ENCODE data around the gene PLEKHA1.

The PLEKHA1 gene

GRCh38 chr10:122379041-122379440 lies 4.5 kb downstream of the PLEKHA1 start:
- no peak for DNase-seq (ENCODE audit: low read depth)

GRCh38 chr10:122379537-122379936 lies 5.0 kb downstream of the PLEKHA1 start:
- DNase-seq (ENCODE audit: low read depth), result no peak

GRCh38 chr10:122380703-122381102 lies 6.2 kb downstream of the PLEKHA1 start:
- no peak for DNase-seq (ENCODE audit: low read depth)

GRCh38 chr10:122381680-122382079 lies 7.2 kb downstream of the PLEKHA1 start:
- DNase-seq (ENCODE audit: low read depth), result no peak

GRCh38 chr10:122386514-122386913 lies 12.0 kb downstream of the PLEKHA1 start:
- DNase-seq (ENCODE audit: low read depth), result no peak

GRCh38 chr10:122387572-122387971 lies 13.1 kb downstream of the PLEKHA1 start:
- no peak for DNase-seq (ENCODE audit: low read depth)

GRCh38 chr10:122388287-122388997 lies 13.9 kb downstream of the PLEKHA1 start:
- DNase-seq (ENCODE audit: low read depth), result no peak

GRCh38 chr10:122390271-122390670 lies 15.8 kb downstream of the PLEKHA1 start:
- no peak for DNase-seq (ENCODE audit: low read depth)

- DNase-seq (ENCODE audit: low read depth), result no peak
Measured at GRCh38 chr10:122390679-122391078, 16.2 kb downstream of the PLEKHA1 start.

- DNase-seq (ENCODE audit: low read depth), result no peak
Measured at GRCh38 chr10:122391875-122392274, 17.4 kb downstream of the PLEKHA1 start.

GRCh38 chr10:122392835-122393234 lies 18.3 kb downstream of the PLEKHA1 start:
- DNase-seq (ENCODE audit: low read depth), result no peak

- no peak for DNase-seq (ENCODE audit: low read depth)
Measured at GRCh38 chr10:122393288-122393687, 18.8 kb downstream of the PLEKHA1 start.

- no peak for DNase-seq (ENCODE audit: low read depth)
Measured at GRCh38 chr10:122402548-122403131, 28.1 kb downstream of the PLEKHA1 start.

GRCh38 chr10:122404576-122404975 lies 30.1 kb downstream of the PLEKHA1 start:
- no peak for DNase-seq (ENCODE audit: low read depth)

- DNase-seq (ENCODE audit: low read depth), result peak; percentile 23
Measured at GRCh38 chr10:122407375-122408125, 33.0 kb downstream of the PLEKHA1 start.

- no peak for DNase-seq (ENCODE audit: low read depth)
Measured at GRCh38 chr10:122413327-122413726, 38.8 kb downstream of the PLEKHA1 start.

- DNase-seq (ENCODE audit: low read depth), result no peak
Measured at GRCh38 chr10:122417667-122418066, 43.2 kb downstream of the PLEKHA1 start.

GRCh38 chr10:122419016-122419415 lies 44.5 kb downstream of the PLEKHA1 start:
- DNase-seq (ENCODE audit: low read depth), result no peak

- no peak for DNase-seq (ENCODE audit: low read depth)
Measured at GRCh38 chr10:122419876-122420623, 45.5 kb downstream of the PLEKHA1 start.

- DNase-seq (ENCODE audit: low read depth), result no peak
Measured at GRCh38 chr10:122420624-122421007, 46.1 kb downstream of the PLEKHA1 start.

- no peak for DNase-seq (ENCODE audit: low read depth)
Measured at GRCh38 chr10:122421054-122421625, 46.6 kb downstream of the PLEKHA1 start.

GRCh38 chr10:122421742-122422141 lies 47.2 kb downstream of the PLEKHA1 start:
- no peak for DNase-seq (ENCODE audit: low read depth)
